Lower leg skin (tissue), 4 donors: Measurements from ENCODE around the gene CFAP299. TPM values are rescaled to one million over a fixed set of nuclear protein-coding genes. Genes with fewer than 3 reads are reported as not detected.
A peak's percentile ranks its signal among the peaks of the same experiment; 100 is the strongest.

Experiments
- DNase-seq, 2 donors: peaks; one replicate each; pipeline ENCODE4 v3.0.0-alpha.2; 2019; ENCODE audit warnings: low spot score in 2 of 2
- H3K4me3 ChIP-seq: fragments of 200-600 bp; sonication (generic); 2 replicates; pipeline ENCODE4 v1.5.1; 2017; ENCODE audit warnings: mild to moderate bottlenecking, low read depth; ENCODE audit not compliant: poor library complexity, severe bottlenecking
- CTCF ChIP-seq, 3 donors: fragments of 450-650 bp; IDR thresholded peaks; one replicate each; pipeline ENCODE4 v1.5.1; 2016; ENCODE audit warnings: antibody characterized with exemption in 3 of 3, mild to moderate bottlenecking in 3 of 3, moderate library complexity in 2 of 3
- POLR2A ChIP-seq, 2 donors: fragments of 450-650 bp; IDR thresholded peaks; one replicate each; pipeline ENCODE4 v1.6.1; 2016 to 2017; ENCODE audit warnings: antibody characterized with exemption in 2 of 2, mild to moderate bottlenecking in 1 of 2, moderate library complexity in 1 of 2
- WGBS, 2 donors: methylation state at CpG; one replicate each; pipeline ENCODE4 v1.1.5; 2018; 5-methylcytosine and 5-hydroxymethylcytosine counted together
- intact Hi-C: fragments of 100-400 bp; cut with DNase I; formaldehyde crosslinking; loops from one replicate; pipeline ENCODE4 v1.15.0; 2023; ENCODE audit warnings: low total_unique reads
- total RNA-seq, 4 donors: library from RNA; depleted of rRNA; stranded (reverse); fragments of >200 nt; gene quantifications; one replicate each; pipeline ENCODE4 v1.1.0, GENCODE V29; 2016

Gene CFAP299
- total RNA-seq, 4 donors from 2014 or later = not detected

- WGBS, 2 donors = 70 to 71% methylated on average over 4 of the region's 4 CpGs
- TF ChIP-seq CTCF (IDR thresholded peaks at IDR 0.05) = no peak
- no peak for TF ChIP-seq POLR2A (IDR thresholded peaks at IDR 0.05)
- H3K4me3 ChIP-seq = no peak overlapping the region
- no peak for DNase-seq
- intact Hi-C loops = no loop called here
Measured at GRCh38 chr4:80393246-80393969, 57.9 kb downstream of the CFAP299 start.

- TF ChIP-seq POLR2A (IDR thresholded peaks at IDR 0.05) (no peak), CTCF (IDR thresholded peaks at IDR 0.05) (no peak)
- no peak for DNase-seq
- H3K4me3 ChIP-seq = no peak overlapping the region
- intact Hi-C loops = no loop called here
- 90 to 96% methylated on average over 1 of the region's 1 CpG for WGBS, 2 donors
Measured at GRCh38 chr4:80393970-80394250, 58.4 kb downstream of the CFAP299 start.

GRCh38 chr4:80407246-80407645 is 71.7 kb downstream of the CFAP299 start:
- no peak overlapping the region for H3K4me3 ChIP-seq
- WGBS, 2 donors = 56% methylated on average over 4 of the region's 4 CpGs
- no peak for TF ChIP-seq POLR2A (IDR thresholded peaks at IDR 0.05)
- no peak for TF ChIP-seq CTCF (IDR thresholded peaks at IDR 0.05)
- intact Hi-C loops = no loop called here
- peak in 1 of 2 donors; percentile 38 for DNase-seq

GRCh38 chr4:80409809-80410208 is 74.3 kb downstream of the CFAP299 start:
- 62 to 73% methylated on average over 2 of the region's 2 CpGs for WGBS, 2 donors
- no peak for TF ChIP-seq CTCF (IDR thresholded peaks at IDR 0.05)
- no peak for TF ChIP-seq POLR2A (IDR thresholded peaks at IDR 0.05)
- intact Hi-C loops = no loop called here
- DNase-seq = no peak
- H3K4me3 ChIP-seq = no peak overlapping the region

- 83 to 84% methylated on average over 2 of the region's 2 CpGs for WGBS, 2 donors
- TF ChIP-seq CTCF (IDR thresholded peaks at IDR 0.05) (no peak), POLR2A (IDR thresholded peaks at IDR 0.05) (no peak)
- no peak for DNase-seq
- no peak overlapping the region for H3K4me3 ChIP-seq
- intact Hi-C loops = no loop called here
Measured at GRCh38 chr4:80412322-80412721, 76.8 kb downstream of the CFAP299 start.

DNA sequence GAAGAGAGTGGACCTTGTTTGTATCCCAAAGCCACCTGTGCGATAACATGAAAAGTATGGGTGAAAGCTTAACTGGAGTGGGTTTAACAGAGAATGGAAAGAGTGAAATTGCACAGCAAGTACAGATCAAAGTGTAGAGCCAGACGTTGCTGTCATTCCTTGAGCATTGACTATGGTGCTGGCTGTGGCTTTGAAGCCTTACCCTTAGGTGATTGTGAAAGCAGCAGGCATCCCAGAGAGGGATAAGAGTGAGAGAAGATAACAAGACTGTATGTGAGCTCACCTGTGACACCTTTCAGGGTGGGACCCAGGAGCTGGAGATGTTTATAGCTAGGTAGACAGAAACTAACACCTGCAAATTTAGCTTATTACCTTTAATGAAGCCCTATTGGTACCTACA is 77.6 kb downstream of the CFAP299 start:
- WGBS, 2 donors = 9 to 13% methylated on average over 2 of the region's 2 CpGs
- TF ChIP-seq POLR2A (IDR thresholded peaks at IDR 0.05) = no peak
- TF ChIP-seq CTCF (IDR thresholded peaks at IDR 0.05) = no peak
- DNase-seq = no peak
- intact Hi-C loops = no loop called here
- H3K4me3 ChIP-seq = no peak overlapping the region
